Thymus (tissue), 11 donors: ENCODE data around the gene GPRC5C. TPM values are rescaled to one million over a fixed set of nuclear protein-coding genes. Genes with fewer than 3 reads are reported as not detected.

Experiments used
- DNase-seq, 9 donors: peaks; one replicate each; pipeline ENCODE4 v3.0.0-alpha.2; 2013; ENCODE audit warnings: low spot score in 9 of 9, low read depth in 6 of 9, missing footprints in 1 of 9
- H3K27ac ChIP-seq, 2 donors: one replicate each; pipeline ENCODE4 v1.5.1; 2013; ENCODE audit warnings: control low read depth in 1 of 2, low read depth in 1 of 2, low read length in 1 of 2, mild to moderate bottlenecking in 1 of 2, moderate library complexity in 1 of 2
- H3K27me3 ChIP-seq, 2 donors: one replicate each; pipeline ENCODE4 v1.5.1; 2013; ENCODE audit warnings: low read length in 1 of 2; ENCODE audit not compliant: control insufficient read depth in 2 of 2, insufficient read depth in 1 of 2
- H3K36me3 ChIP-seq, 2 donors: one replicate each; pipeline ENCODE4 v1.5.1; 2013; ENCODE audit warnings: low read length in 1 of 2, mild to moderate bottlenecking in 1 of 2, moderate library complexity in 1 of 2; ENCODE audit not compliant: control insufficient read depth in 2 of 2, insufficient read depth in 2 of 2
- H3K4me1 ChIP-seq, 2 donors: one replicate each; pipeline ENCODE4 v1.5.1; 2013; ENCODE audit warnings: low read length in 2 of 2; ENCODE audit not compliant: control insufficient read depth in 2 of 2, insufficient read depth in 2 of 2
- H3K4me3 ChIP-seq, 2 donors: one replicate each; pipeline ENCODE4 v1.5.1; 2013; ENCODE audit warnings: low read length in 2 of 2, control low read depth in 1 of 2, mild to moderate bottlenecking in 1 of 2
- H3K9me3 ChIP-seq, 2 donors: one replicate each; pipeline ENCODE4 v1.5.1; 2013; ENCODE audit warnings: low read length in 1 of 2, mild to moderate bottlenecking in 1 of 2; ENCODE audit not compliant: control insufficient read depth in 2 of 2, insufficient read depth in 1 of 2
- WGBS: extraction: QIAGEN DNeasy Blood & Tissue Kit; methylation state at CpG from one replicate; pipeline ENCODE4 v1.1.7; 2013; 5-methylcytosine and 5-hydroxymethylcytosine counted together
- polyA plus RNA-seq: library from polyadenylated mRNA; stranded (reverse); fragments of 200-250 nt; gene quantifications from one replicate; pipeline ENCODE4 v1.2.3, GENCODE V29; 2013
- total RNA-seq: library from RNA; stranded (reverse); fragments of 120-200 nt; gene quantifications from one replicate; pipeline ENCODE4 v1.2.4, GENCODE V29; 2013
- donor health status: healthy.

The GPRC5C gene
- total and polyA plus RNA-seq, 2 donors: 11.5 to 14.3 TPM

GRCh38 chr17:74452033-74452840 lies 20.3 kb downstream of the GPRC5C start:
- Histone ChIP-seq H3K9me3 (no peaks in the 10 kb centered on the region), H3K4me3 (no peak overlapping the region), H3K4me1 (peaks cover 5 to 37% of the 10 kb centered on the region in 2 donors), H3K27ac (no peak overlapping the region), H3K36me3 (no peaks in the 10 kb centered on the region), H3K27me3 (peaks cover 3 to 23% of the 10 kb centered on the region in 2 donors)
- peak in 1 of 9 donors; percentile 33 for DNase-seq
- 62% methylated on average over 16 of the region's 16 CpGs for WGBS

- DNase-seq: no peak
- peak overlapping the region in 1 of 2 donors; percentile 5 for H3K4me3 ChIP-seq
- H3K9me3 ChIP-seq: no peaks in the 10 kb centered on the region
- WGBS: 56% methylated on average over 22 of the region's 22 CpGs
- peaks cover 5 to 45% of the 10 kb centered on the region in 2 donors for H3K4me1 ChIP-seq
- no peak overlapping the region for H3K27ac ChIP-seq
- H3K36me3 ChIP-seq: no peaks in the 10 kb centered on the region
- peaks cover 3 to 23% of the 10 kb centered on the region in 2 donors for H3K27me3 ChIP-seq
Measured at GRCh38 chr17:74452841-74453661, 21.2 kb downstream of the GPRC5C start.

GRCh38 chr17:74453665-74454196 lies 21.8 kb downstream of the GPRC5C start:
- Histone ChIP-seq H3K4me1 (peaks cover 5 to 47% of the 10 kb centered on the region in 2 donors), H3K27ac (no peak overlapping the region), H3K27me3 (peaks cover 3 to 23% of the 10 kb centered on the region in 2 donors), H3K4me3 (peak overlapping the region; percentile 5 to 34), H3K9me3 (no peaks in the 10 kb centered on the region), H3K36me3 (no peaks in the 10 kb centered on the region)
- peak in 1 of 9 donors; percentile 72 for DNase-seq
- 7% methylated on average over 43 of the region's 43 CpGs for WGBS

GRCh38 chr17:74454197-74455024 lies 22.5 kb downstream of the GPRC5C start:
- Histone ChIP-seq H3K4me1 (peaks cover 5 to 49% of the 10 kb centered on the region in 2 donors), H3K4me3 (peak overlapping the region; percentile 34 to 38), H3K27ac (peak overlapping the region in 1 of 2 donors; percentile 36), H3K36me3 (no peaks in the 10 kb centered on the region), H3K9me3 (no peaks in the 10 kb centered on the region), H3K27me3 (peaks cover 3 to 23% of the 10 kb centered on the region in 2 donors)
- WGBS: 25% methylated on average over 40 of the region's 40 CpGs
- DNase-seq: peak in 2 of 9 donors; percentile 78 to 81

GRCh38 chr17:74455025-74455545 lies 23.2 kb downstream of the GPRC5C start:
- no peaks in the 10 kb centered on the region for H3K36me3 ChIP-seq
- peaks cover 5 to 56% of the 10 kb centered on the region in 2 donors for H3K4me1 ChIP-seq
- peaks cover 3 to 23% of the 10 kb centered on the region in 2 donors for H3K27me3 ChIP-seq
- no peak overlapping the region for H3K4me3 ChIP-seq
- no peak for DNase-seq
- no peak overlapping the region for H3K27ac ChIP-seq
- H3K9me3 ChIP-seq: no peaks in the 10 kb centered on the region
- WGBS: 84% methylated on average over 15 of the region's 15 CpGs

GRCh38 chr17:74455821-74456220 lies 23.9 kb downstream of the GPRC5C start:
- WGBS: 88% methylated on average over 5 of the region's 5 CpGs
- no peaks in the 10 kb centered on the region for H3K9me3 ChIP-seq
- no peak overlapping the region for H3K27ac ChIP-seq
- H3K4me3 ChIP-seq: no peak overlapping the region
- H3K27me3 ChIP-seq: peaks cover 3 to 23% of the 10 kb centered on the region in 2 donors
- no peak for DNase-seq
- H3K4me1 ChIP-seq: peaks cover 5 to 62% of the 10 kb centered on the region in 2 donors
- no peaks in the 10 kb centered on the region for H3K36me3 ChIP-seq

- no peak overlapping the region for H3K4me3 ChIP-seq
- peak in 2 of 9 donors; percentile 76 to 79 for DNase-seq
- WGBS: 37% methylated on average over 18 of the region's 18 CpGs
- H3K27ac ChIP-seq: no peak overlapping the region
- no peaks in the 10 kb centered on the region for H3K36me3 ChIP-seq
- H3K9me3 ChIP-seq: no peaks in the 10 kb centered on the region
- H3K27me3 ChIP-seq: peaks cover 3 to 23% of the 10 kb centered on the region in 2 donors
- peaks cover 16 to 72% of the 10 kb centered on the region in 2 donors for H3K4me1 ChIP-seq
Measured at GRCh38 chr17:74457146-74457819, 25.4 kb downstream of the GPRC5C start.

GRCh38 chr17:74457820-74458166 lies 25.9 kb downstream of the GPRC5C start:
- no peak for DNase-seq
- no peak overlapping the region for H3K4me3 ChIP-seq
- H3K4me1 ChIP-seq: peaks cover 21 to 72% of the 10 kb centered on the region in 2 donors

More at GRCh38 chr17:74457820-74458166, 25.9 kb downstream of the GPRC5C start:
- WGBS: 50% methylated on average over 6 of the region's 6 CpGs
- Histone ChIP-seq H3K9me3 (no peaks in the 10 kb centered on the region), H3K36me3 (no peaks in the 10 kb centered on the region), H3K27me3 (peaks cover 3 to 18% of the 10 kb centered on the region in 2 donors), H3K27ac (no peak overlapping the region)
